HL-60 (cell line): ENCODE results near the gene RTF2.

Experiments used
- CTCF ChIP-seq: IDR thresholded peaks from one replicate; pipeline ENCODE4 v1.5.1; 2011; ENCODE audit warnings: low read length, control low read depth, inconsistent platforms; ENCODE audit not compliant: insufficient read depth
- REST ChIP-seq: IDR thresholded peaks from 2 replicates; pipeline ENCODE4 v1.6.1; 2012; ENCODE audit warnings: low read depth; ENCODE audit not compliant: insufficient replicate concordance

- TF ChIP-seq REST (no peak), CTCF (no peak)
Measured at GRCh38 chr20:56527521-56527920, 59.1 kb downstream of the RTF2 start.
